IMR-90 (cell line): Measurements from ENCODE around the gene VPS39. TPM values are rescaled to one million over a fixed set of nuclear protein-coding genes. Genes with fewer than 3 reads are reported as not detected.

Source experiments
- ATAC-seq: fragments of 200-7000 bp; cut with Tn5 transposase; 2 replicates; pipeline ENCODE4 v1.9.1; 2020; ENCODE audit warnings: low read depth, mild to moderate bottlenecking, moderate library complexity
- BruUV-seq: library from RNA; stranded (reverse); fragments of 400-500 nt; replicated peaks from 2 replicates; lab custom pipeline; 2021; lab: Mats Ljungman, UMichigan
- CTCF ChIA-PET: fragments of 300-600 bp; formaldehyde crosslinking; extraction: SDS; loops from one replicate; lab custom pipeline; 2021; ENCODE audit warnings: antibody characterized with exemption; lab: Yijun Ruan, JAX
- POLR2A ChIA-PET: fragments of 300-600 bp; sonication (Branson Sonifier 250); formaldehyde crosslinking; loops from one replicate; lab custom pipeline; 2022; ENCODE audit warnings: antibody characterized with exemption; ENCODE audit not compliant: unreplicated experiment; lab: Charles Lee
- DNase-seq: peaks from one replicate; pipeline ENCODE4 v3.0.0; 2013
- H2AFZ ChIP-seq: replicated peaks from 2 replicates; pipeline ENCODE3; 2013; ENCODE audit warnings: low read length, mild to moderate bottlenecking; ENCODE audit not compliant: poor library complexity
- H2AK5ac ChIP-seq: 2 replicates; pipeline ENCODE4 v1.6.1; 2013; ENCODE audit warnings: low read depth, low read length, inconsistent platforms
- H2AK9ac ChIP-seq: replicated peaks from 2 replicates; pipeline ENCODE3; 2013; ENCODE audit warnings: mild to moderate bottlenecking, low read depth, low read length, moderate library complexity; ENCODE audit not compliant: poor library complexity
- H2BK120ac ChIP-seq: 2 replicates; pipeline ENCODE4 v1.6.1; 2013; ENCODE audit warnings: low read depth, low read length, inconsistent platforms
- H2BK15ac ChIP-seq: 3 replicates; pipeline ENCODE4 v1.6.1; 2013; ENCODE audit warnings: low read depth, low read length, inconsistent platforms
- H2BK20ac ChIP-seq: 2 replicates; pipeline ENCODE4 v1.6.1; 2013; ENCODE audit warnings: low read depth, mild to moderate bottlenecking, inconsistent platforms, low read length, moderate library complexity
- H2BK5ac ChIP-seq: 2 replicates; pipeline ENCODE4 v1.6.1; 2013; ENCODE audit warnings: mild to moderate bottlenecking, low read depth, low read length, inconsistent platforms; ENCODE audit not compliant: poor library complexity, severe bottlenecking
- H3K14ac ChIP-seq: replicated peaks from 2 replicates; pipeline ENCODE4 v1.6.1; 2013; ENCODE audit warnings: low read depth, low read length, inconsistent platforms
- H3K18ac ChIP-seq: 2 replicates; pipeline ENCODE4 v1.6.1; 2013; ENCODE audit warnings: low read depth, low read length, control low read depth
- H3K23ac ChIP-seq: 2 replicates; pipeline ENCODE4 v1.6.1; 2013; ENCODE audit warnings: low read depth, low read length, inconsistent platforms
- H3K27ac ChIP-seq: 2 replicates; pipeline ENCODE4 v1.5.1; 2013; ENCODE audit warnings: mild to moderate bottlenecking, control low read depth, low read length; ENCODE audit not compliant: insufficient read depth
- H3K27me3 ChIP-seq: 2 replicates; pipeline ENCODE4 v1.6.1; 2013; ENCODE audit warnings: low read length; ENCODE audit not compliant: control insufficient read depth, insufficient read depth
- H3K36me3 ChIP-seq: 2 replicates; pipeline ENCODE4 v1.6.1; 2013; ENCODE audit warnings: low read length, mixed read lengths; ENCODE audit not compliant: control insufficient read depth, insufficient read depth
- H3K4ac ChIP-seq: 2 replicates; pipeline ENCODE4 v1.6.1; 2013; ENCODE audit warnings: low read depth, low read length, inconsistent platforms
- H3K4me1 ChIP-seq: 2 replicates; pipeline ENCODE4 v1.6.1; 2013; ENCODE audit warnings: low read length, mixed read lengths; ENCODE audit not compliant: control insufficient read depth, insufficient read depth
- H3K4me2 ChIP-seq: 2 replicates; pipeline ENCODE4 v1.6.1; 2013; ENCODE audit warnings: low read depth, mild to moderate bottlenecking, control low read depth, low read length, moderate library complexity
- H3K4me3 ChIP-seq: 2 replicates; pipeline ENCODE4 v1.5.1; 2013; ENCODE audit warnings: low read depth, mild to moderate bottlenecking, control low read depth, low read length, moderate library complexity; ENCODE audit not compliant: insufficient read depth
- H3K56ac ChIP-seq: 2 replicates; pipeline ENCODE4 v1.6.1; 2013; ENCODE audit warnings: low read length, inconsistent platforms; ENCODE audit not compliant: insufficient read depth; ENCODE audit errors: extremely low read depth
- H3K79me1 ChIP-seq, 2 experiments: 2 replicates each; pipeline ENCODE4 v1.6.1; 2013; ENCODE audit warnings: low read length in 2 of 2, inconsistent platforms in 1 of 2, low read depth in 1 of 2
- H3K9ac ChIP-seq: 2 replicates; pipeline ENCODE4 v1.6.1; 2013; ENCODE audit warnings: low read depth, low read length, control low read depth
- H3K9me1 ChIP-seq: 2 replicates; pipeline ENCODE4 v1.6.1; 2013; ENCODE audit warnings: low read length, inconsistent platforms; ENCODE audit not compliant: insufficient read depth
- H3K9me3 ChIP-seq: 2 replicates; pipeline ENCODE4 v1.6.1; 2013; ENCODE audit warnings: low read length; ENCODE audit not compliant: control insufficient read depth, insufficient read depth
- H4K20me1 ChIP-seq: 2 replicates; pipeline ENCODE4 v1.6.1; 2013; ENCODE audit warnings: low read length, inconsistent platforms; ENCODE audit not compliant: insufficient read depth
- H4K5ac ChIP-seq: 2 replicates; pipeline ENCODE4 v1.6.1; 2013; ENCODE audit warnings: mild to moderate bottlenecking, low read depth, low read length, control low read depth
- H4K8ac ChIP-seq, 2 experiments: 2 replicates each; pipeline ENCODE4 v1.6.1; 2013; ENCODE audit warnings: low read depth in 2 of 2, low read length in 2 of 2, control low read depth in 1 of 2, inconsistent platforms in 1 of 2
- H4K91ac ChIP-seq: 2 replicates; pipeline ENCODE4 v1.6.1; 2013; ENCODE audit warnings: low read depth, low read length, inconsistent platforms; ENCODE audit not compliant: insufficient read depth
- BHLHE40 ChIP-seq: fragments of 150-350 bp; IDR thresholded peaks from 2 replicates; pipeline ENCODE4 v1.6.1; 2016; ENCODE audit warnings: mild to moderate bottlenecking, low read depth, low read length
- CHD1 ChIP-seq: IDR thresholded peaks from 2 replicates; pipeline ENCODE4 v1.6.1; 2012; ENCODE audit warnings: low read depth, low read length, improper control_type of control experiment
- MAZ ChIP-seq: IDR thresholded peaks from 2 replicates; pipeline ENCODE4 v1.6.1; 2012; ENCODE audit warnings: low read depth, mild to moderate bottlenecking, low read length, improper control_type of control experiment, moderate library complexity, borderline replicate concordance
- POLR2A ChIP-seq: IDR thresholded peaks from 2 replicates; pipeline ENCODE4 v1.6.1; 2012; ENCODE audit warnings: mild to moderate bottlenecking, low read depth, low read length
- RFX5 ChIP-seq: IDR thresholded peaks from 2 replicates; pipeline ENCODE4 v1.8.0; 2012; ENCODE audit warnings: low read depth, mild to moderate bottlenecking, low read length, moderate library complexity
- SMC3 ChIP-seq: fragments of 150-350 bp; IDR thresholded peaks from 2 replicates; pipeline ENCODE4 v1.6.1; 2016; ENCODE audit warnings: low read depth, mild to moderate bottlenecking, antibody characterized with exemption, low read length, moderate library complexity
- WGBS, 2 experiments: methylation state at CpG; one replicate each; pipeline versions ENCODE4 v1.1.5 to v1.1.7; 2013; ENCODE audit warnings: missing lambda C conversion rate in 2 of 2; ENCODE audit not compliant: insufficient read length in 1 of 2; ENCODE audit errors: extremely low coverage in 2 of 2; 5-methylcytosine and 5-hydroxymethylcytosine counted together
- dilution Hi-C: fragments of 300-500 bp; cut with HindIII; formaldehyde crosslinking; loops from one replicate; pipeline ENCODE4 v1.14.3; 2018; ENCODE audit warnings: low sequenced_read_pairs; ENCODE audit not compliant: unreplicated experiment
- in situ Hi-C: fragments of 300-500 bp; cut with MboI; formaldehyde crosslinking; loops from 3 replicates; pipeline ENCODE4 v1.14.3; 2019; ENCODE audit warnings: low sequenced_read_pairs, inconsistent platforms, mixed read lengths
- intact Hi-C: fragments of 100-400 bp; cut with micrococcal nuclease; formaldehyde crosslinking; loops from 2 replicates; pipeline ENCODE4 v1.10.0; 2022
- polyA plus RNA-seq, 3 experiments: library from polyadenylated mRNA; depleted of rRNA; stranded (reverse); fragments of >200 nt; gene quantifications; 2 replicates each; pipeline ENCODE4 v1.2.3, GENCODE V29; 2012; ENCODE audit warnings: low replicate concordance in 1 of 3
- total RNA-seq: library from RNA; depleted of rRNA; stranded (reverse); fragments of >200 nt; gene quantifications from 2 replicates; pipeline ENCODE4 v1.2.3, GENCODE V29; 2012
- TF ChIP-seq, protein P1 (sequence below): conservative IDR thresholded peaks from 2 replicates; pipeline ENCODE4 v1.5.1; 2012; ENCODE audit warnings: mild to moderate bottlenecking, low read depth, low read length, improper control_type of control experiment

Gene VPS39
- total and polyA plus RNA-seq, 2 of the 4 experiments (the other 2 are of a cell fraction), result 49.7 to 52.2 TPM

DNA sequence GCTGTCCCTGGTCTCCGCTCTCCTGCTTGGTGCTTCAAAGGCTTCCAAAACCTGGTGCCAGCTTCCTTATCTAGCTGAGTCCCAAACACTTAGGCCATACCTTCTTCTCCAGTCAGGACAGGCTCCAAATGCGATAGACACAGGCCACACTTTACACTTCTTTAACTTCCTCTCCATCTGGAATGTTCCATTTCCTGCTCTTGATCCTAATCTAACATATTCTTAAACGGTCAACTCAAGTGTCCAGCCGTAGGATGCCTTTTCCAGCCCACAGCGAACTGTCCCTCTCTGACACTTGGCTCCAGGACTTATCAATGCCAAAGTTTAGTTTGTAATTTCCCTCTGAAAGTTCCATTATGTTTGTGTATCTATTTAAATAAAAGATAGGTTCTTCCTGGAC lies 32.4 kb downstream of the VPS39 start:
- Histone ChIP-seq H3K18ac (no peak overlapping the region), H3K23ac (no peak overlapping the region), H3K9ac (no peak overlapping the region), H3K56ac (no peak overlapping the region), H2AK5ac (no peak overlapping the region), H2BK5ac (no peak overlapping the region), H2BK120ac (no peak overlapping the region), H3K9me3 (no peaks in the 10 kb centered on the region), H2AK9ac (no peak overlapping the region), H3K36me3 (peaks cover 46% of the 10 kb centered on the region), H4K91ac (no peak overlapping the region), H2BK15ac (no peak overlapping the region), H4K20me1 (no peaks in the 10 kb centered on the region), H3K27ac (no peak overlapping the region), H4K5ac (no peak overlapping the region), H3K4me3 (no peak overlapping the region), H3K4me1 (no peaks in the 10 kb centered on the region), H3K27me3 (no peaks in the 10 kb centered on the region), H2BK20ac (no peak overlapping the region), H3K14ac (no peak overlapping the region), H3K79me1 (peaks cover 0 to 5% of the 10 kb centered on the region in 2 experiments; a peak in 3 of 4 replicates), H2AFZ (no peak overlapping the region), H3K4me2 (no peak overlapping the region), H3K4ac (no peak overlapping the region), H4K8ac (no peak overlapping the region), H3K9me1 (no peaks in the 10 kb centered on the region; the same call in 1 of the 2 replicates)
- no TSS peak for BruUV-seq
- TF ChIP-seq SMC3 (no peak), POLR2A (no peak), BHLHE40 (no peak), CHD1 (no peak), RFX5 (no peak), MAZ (no peak)
- TF ChIP-seq, protein P1, sequence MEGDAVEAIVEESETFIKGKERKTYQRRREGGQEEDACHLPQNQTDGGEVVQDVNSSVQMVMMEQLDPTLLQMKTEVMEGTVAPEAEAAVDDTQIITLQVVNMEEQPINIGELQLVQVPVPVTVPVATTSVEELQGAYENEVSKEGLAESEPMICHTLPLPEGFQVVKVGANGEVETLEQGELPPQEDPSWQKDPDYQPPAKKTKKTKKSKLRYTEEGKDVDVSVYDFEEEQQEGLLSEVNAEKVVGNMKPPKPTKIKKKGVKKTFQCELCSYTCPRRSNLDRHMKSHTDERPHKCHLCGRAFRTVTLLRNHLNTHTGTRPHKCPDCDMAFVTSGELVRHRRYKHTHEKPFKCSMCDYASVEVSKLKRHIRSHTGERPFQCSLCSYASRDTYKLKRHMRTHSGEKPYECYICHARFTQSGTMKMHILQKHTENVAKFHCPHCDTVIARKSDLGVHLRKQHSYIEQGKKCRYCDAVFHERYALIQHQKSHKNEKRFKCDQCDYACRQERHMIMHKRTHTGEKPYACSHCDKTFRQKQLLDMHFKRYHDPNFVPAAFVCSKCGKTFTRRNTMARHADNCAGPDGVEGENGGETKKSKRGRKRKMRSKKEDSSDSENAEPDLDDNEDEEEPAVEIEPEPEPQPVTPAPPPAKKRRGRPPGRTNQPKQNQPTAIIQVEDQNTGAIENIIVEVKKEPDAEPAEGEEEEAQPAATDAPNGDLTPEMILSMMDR, result no peak
- no peak for DNase-seq
- ChIA-PET CTCF (no interaction called here), POLR2A (interaction anchor here (0.6 kb wide), 1 partner anchor 17 kb away, joined by 4 read pairs; no protein-coding TSS in a partner anchor)
- dilution Hi-C loops, result no loop called here
- WGBS, 2 experiments, result 100% methylated on average over 1 of the region's 5 CpGs; no CpG with 5 or more reads in 1 of the 2 experiments
- in situ Hi-C loops, result no loop called here
- intact Hi-C loops, result no loop called here
- ATAC-seq, result no peak
